PFSK-1 (cell line): Measurements from ENCODE around the gene AKAP1.

Source experiments
- POLR2AphosphoS5 ChIP-seq: IDR thresholded peaks from 2 replicates; pipeline ENCODE4 v1.6.1; 2012; ENCODE audit warnings: low read depth, mild to moderate bottlenecking, control low read depth, low read length, moderate library complexity
- TF ChIP-seq, protein P1 (sequence below), 2 experiments: IDR thresholded peaks; 2 replicates each; pipeline versions ENCODE4 v1.6.1 to v1.8.0; 2011 to 2012; ENCODE audit warnings: low read depth in 2 of 2, low read length in 2 of 2, control low read depth in 1 of 2, inconsistent platforms in 1 of 2, mild to moderate bottlenecking in 1 of 2, moderate library complexity in 1 of 2; ENCODE audit not compliant: insufficient read depth in 1 of 2

DNA sequence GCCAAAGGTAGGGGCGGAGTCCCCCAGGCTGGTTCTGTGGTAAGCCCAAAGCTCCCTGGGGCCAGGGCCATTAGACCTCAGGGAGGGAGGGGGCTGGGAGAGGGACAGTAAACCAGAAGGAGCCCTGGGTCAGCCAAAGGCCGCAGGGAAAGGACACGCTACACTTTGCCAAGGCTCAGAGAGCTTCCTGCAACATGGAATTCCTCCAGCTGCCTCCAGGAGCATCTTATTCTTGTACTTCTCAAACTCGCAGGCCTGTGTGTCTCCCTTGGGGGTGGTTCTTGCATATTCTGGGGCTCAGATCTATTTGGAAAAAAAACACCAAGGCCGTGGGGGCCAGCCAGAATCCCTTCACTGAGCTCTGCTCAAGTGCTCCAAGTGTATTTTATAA, 25.1 kb downstream of the AKAP1 start:
- TF ChIP-seq, protein P1, sequence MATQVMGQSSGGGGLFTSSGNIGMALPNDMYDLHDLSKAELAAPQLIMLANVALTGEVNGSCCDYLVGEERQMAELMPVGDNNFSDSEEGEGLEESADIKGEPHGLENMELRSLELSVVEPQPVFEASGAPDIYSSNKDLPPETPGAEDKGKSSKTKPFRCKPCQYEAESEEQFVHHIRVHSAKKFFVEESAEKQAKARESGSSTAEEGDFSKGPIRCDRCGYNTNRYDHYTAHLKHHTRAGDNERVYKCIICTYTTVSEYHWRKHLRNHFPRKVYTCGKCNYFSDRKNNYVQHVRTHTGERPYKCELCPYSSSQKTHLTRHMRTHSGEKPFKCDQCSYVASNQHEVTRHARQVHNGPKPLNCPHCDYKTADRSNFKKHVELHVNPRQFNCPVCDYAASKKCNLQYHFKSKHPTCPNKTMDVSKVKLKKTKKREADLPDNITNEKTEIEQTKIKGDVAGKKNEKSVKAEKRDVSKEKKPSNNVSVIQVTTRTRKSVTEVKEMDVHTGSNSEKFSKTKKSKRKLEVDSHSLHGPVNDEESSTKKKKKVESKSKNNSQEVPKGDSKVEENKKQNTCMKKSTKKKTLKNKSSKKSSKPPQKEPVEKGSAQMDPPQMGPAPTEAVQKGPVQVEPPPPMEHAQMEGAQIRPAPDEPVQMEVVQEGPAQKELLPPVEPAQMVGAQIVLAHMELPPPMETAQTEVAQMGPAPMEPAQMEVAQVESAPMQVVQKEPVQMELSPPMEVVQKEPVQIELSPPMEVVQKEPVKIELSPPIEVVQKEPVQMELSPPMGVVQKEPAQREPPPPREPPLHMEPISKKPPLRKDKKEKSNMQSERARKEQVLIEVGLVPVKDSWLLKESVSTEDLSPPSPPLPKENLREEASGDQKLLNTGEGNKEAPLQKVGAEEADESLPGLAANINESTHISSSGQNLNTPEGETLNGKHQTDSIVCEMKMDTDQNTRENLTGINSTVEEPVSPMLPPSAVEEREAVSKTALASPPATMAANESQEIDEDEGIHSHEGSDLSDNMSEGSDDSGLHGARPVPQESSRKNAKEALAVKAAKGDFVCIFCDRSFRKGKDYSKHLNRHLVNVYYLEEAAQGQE (IDR thresholded peaks at IDR 0.05; ENCODE audit: insufficient read depth in 1 of 2, low read depth in 2 of 2, low read length in 2 of 2) = no peak
- TF ChIP-seq POLR2AphosphoS5 = no peak
